B cell (primary cell): ENCODE results near the gene NAALADL1.

Source experiments
- EZH2 ChIP-seq: IDR thresholded peaks from 2 replicates; pipeline ENCODE4 v1.6.1; 2012; ENCODE audit warnings: borderline replicate concordance, low read depth, mild to moderate bottlenecking, moderate library complexity, low read length; ENCODE audit not compliant: insufficient read depth, poor library complexity, severe bottlenecking
- TF ChIP-seq, protein P1 (sequence below): fragments of 200-600 bp; IDR thresholded peaks from one replicate; pipeline ENCODE4 v1.8.0; 2022; ENCODE audit warnings: antibody characterized with exemption, mild to moderate bottlenecking

DNA sequence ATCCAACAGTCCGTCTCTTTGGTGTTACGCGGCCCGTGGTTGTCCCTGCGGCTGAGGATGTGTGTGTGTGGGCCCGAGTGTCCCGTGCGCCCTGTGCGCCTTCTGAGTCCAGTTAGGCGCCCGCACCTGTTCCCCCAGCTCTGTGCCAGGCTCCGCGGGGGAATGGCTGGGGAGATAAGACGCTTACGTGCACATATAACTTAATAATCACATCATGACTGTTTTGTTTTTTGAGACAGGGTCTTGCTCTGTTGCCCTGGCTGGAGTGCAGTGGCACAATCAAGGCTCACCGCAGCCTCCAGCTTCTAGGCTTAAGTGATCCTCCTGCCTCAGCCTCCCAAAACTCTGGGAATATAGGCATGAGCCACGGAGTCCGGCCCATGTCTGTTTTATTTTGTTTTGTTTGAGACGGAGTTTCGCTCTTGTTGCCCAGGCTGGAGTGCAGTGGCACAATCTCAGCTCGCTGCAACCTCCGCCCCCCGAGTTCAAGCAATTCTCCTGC, 43.6 kb downstream of the NAALADL1 start:
- TF ChIP-seq, protein P1, sequence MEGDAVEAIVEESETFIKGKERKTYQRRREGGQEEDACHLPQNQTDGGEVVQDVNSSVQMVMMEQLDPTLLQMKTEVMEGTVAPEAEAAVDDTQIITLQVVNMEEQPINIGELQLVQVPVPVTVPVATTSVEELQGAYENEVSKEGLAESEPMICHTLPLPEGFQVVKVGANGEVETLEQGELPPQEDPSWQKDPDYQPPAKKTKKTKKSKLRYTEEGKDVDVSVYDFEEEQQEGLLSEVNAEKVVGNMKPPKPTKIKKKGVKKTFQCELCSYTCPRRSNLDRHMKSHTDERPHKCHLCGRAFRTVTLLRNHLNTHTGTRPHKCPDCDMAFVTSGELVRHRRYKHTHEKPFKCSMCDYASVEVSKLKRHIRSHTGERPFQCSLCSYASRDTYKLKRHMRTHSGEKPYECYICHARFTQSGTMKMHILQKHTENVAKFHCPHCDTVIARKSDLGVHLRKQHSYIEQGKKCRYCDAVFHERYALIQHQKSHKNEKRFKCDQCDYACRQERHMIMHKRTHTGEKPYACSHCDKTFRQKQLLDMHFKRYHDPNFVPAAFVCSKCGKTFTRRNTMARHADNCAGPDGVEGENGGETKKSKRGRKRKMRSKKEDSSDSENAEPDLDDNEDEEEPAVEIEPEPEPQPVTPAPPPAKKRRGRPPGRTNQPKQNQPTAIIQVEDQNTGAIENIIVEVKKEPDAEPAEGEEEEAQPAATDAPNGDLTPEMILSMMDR, result no peak
- no peak for TF ChIP-seq EZH2
